ENCODE data around the gene KIAA1958.
A peak's percentile ranks its signal among the peaks of the same experiment; 100 is the strongest.

Gene KIAA1958

GRCh38 chr9:112531666-112532282, 45.1 kb downstream of the KIAA1958 start:
- no peak for DNase-seq (ENCODE audit: low read depth)
- H3K4me3 ChIP-seq (ENCODE audit: control insufficient read depth, low read depth, low read length): no peak overlapping the region
- no peak for TF ChIP-seq CTCF (IDR thresholded peaks at IDR 0.05; ENCODE audit: control insufficient read depth, insufficient read depth, low read depth, low read length, missing control alignments)

GRCh38 chr9:112532427-112532826, 45.8 kb downstream of the KIAA1958 start:
- no peak for TF ChIP-seq CTCF (IDR thresholded peaks at IDR 0.05; ENCODE audit: control insufficient read depth, insufficient read depth, low read depth, low read length, missing control alignments)
- no peak overlapping the region for H3K4me3 ChIP-seq (ENCODE audit: control insufficient read depth, low read depth, low read length)
- DNase-seq (ENCODE audit: low read depth): peak; percentile 59

GRCh38 chr9:112533660-112534059, 47.0 kb downstream of the KIAA1958 start:
- H3K4me3 ChIP-seq (ENCODE audit: control insufficient read depth, low read depth, low read length): no peak overlapping the region
- DNase-seq (ENCODE audit: low read depth): no peak
- no peak for TF ChIP-seq CTCF (IDR thresholded peaks at IDR 0.05; ENCODE audit: control insufficient read depth, insufficient read depth, low read depth, low read length, missing control alignments)

GRCh38 chr9:112535301-112535700, 48.7 kb downstream of the KIAA1958 start:
- DNase-seq (ENCODE audit: low read depth): no peak
- H3K4me3 ChIP-seq (ENCODE audit: control insufficient read depth, low read depth, low read length): no peak overlapping the region
- no peak for TF ChIP-seq CTCF (IDR thresholded peaks at IDR 0.05; ENCODE audit: control insufficient read depth, insufficient read depth, low read depth, low read length, missing control alignments)

GRCh38 chr9:112535811-112536210, 49.2 kb downstream of the KIAA1958 start:
- no peak for TF ChIP-seq CTCF (IDR thresholded peaks at IDR 0.05; ENCODE audit: control insufficient read depth, insufficient read depth, low read depth, low read length, missing control alignments)
- no peak overlapping the region for H3K4me3 ChIP-seq (ENCODE audit: control insufficient read depth, low read depth, low read length)
- no peak for DNase-seq (ENCODE audit: low read depth)

GRCh38 chr9:112537561-112537960, 50.9 kb downstream of the KIAA1958 start:
- no peak for DNase-seq (ENCODE audit: low read depth)

More at GRCh38 chr9:112537561-112537960, 50.9 kb downstream of the KIAA1958 start:
- H3K4me3 ChIP-seq (ENCODE audit: control insufficient read depth, low read depth, low read length): no peak overlapping the region
- TF ChIP-seq CTCF (IDR thresholded peaks at IDR 0.05; ENCODE audit: control insufficient read depth, insufficient read depth, low read depth, low read length, missing control alignments): no peak
